Measurements from ENCODE around the gene GBX1.
A peak's percentile ranks its signal among the peaks of the same experiment; 100 is the strongest.

DNA sequence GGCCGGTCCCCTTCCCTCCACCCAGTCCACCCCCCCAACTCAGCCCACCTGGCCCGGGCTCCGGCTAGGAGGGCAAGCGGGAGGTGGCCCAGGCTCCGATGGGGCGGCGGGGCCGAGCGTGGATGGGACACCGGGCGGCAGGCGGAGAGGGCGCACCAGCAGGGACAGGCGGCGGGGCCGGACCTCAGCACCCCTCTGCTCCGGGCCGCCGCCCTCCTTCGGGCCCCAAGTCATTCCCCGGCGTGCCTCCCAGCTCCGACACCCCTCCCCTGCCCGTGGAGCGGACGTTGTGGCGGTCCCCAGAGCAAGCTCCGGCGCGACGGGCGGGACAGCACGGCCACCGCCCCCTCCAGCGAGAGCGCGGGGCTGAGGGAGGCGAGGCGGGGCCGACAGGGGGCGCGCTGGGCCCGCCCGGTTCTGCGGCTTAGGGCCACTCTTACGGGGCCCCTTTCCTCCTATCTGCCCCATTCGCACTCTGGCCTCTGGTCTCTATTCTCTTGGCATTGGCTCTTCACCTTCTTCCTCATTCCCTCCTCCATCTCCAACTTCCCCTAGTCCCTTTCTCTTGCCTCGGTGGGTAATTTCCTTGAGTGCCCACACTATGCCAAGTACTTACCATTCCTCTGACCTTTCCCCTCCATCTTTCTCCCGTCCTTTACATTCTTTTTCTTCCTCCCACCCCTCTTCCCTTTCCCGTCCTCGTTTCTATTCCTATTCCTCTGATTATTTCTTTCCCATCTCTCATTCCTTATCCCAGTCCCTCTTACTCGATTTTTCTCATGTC lies 701 bp upstream of the GBX1 start:
- TF ChIP-seq POLR2A (IDR thresholded peaks at IDR 0.05; ENCODE audit: low read depth, low read length) = no peak
- TF ChIP-seq, protein P1, sequence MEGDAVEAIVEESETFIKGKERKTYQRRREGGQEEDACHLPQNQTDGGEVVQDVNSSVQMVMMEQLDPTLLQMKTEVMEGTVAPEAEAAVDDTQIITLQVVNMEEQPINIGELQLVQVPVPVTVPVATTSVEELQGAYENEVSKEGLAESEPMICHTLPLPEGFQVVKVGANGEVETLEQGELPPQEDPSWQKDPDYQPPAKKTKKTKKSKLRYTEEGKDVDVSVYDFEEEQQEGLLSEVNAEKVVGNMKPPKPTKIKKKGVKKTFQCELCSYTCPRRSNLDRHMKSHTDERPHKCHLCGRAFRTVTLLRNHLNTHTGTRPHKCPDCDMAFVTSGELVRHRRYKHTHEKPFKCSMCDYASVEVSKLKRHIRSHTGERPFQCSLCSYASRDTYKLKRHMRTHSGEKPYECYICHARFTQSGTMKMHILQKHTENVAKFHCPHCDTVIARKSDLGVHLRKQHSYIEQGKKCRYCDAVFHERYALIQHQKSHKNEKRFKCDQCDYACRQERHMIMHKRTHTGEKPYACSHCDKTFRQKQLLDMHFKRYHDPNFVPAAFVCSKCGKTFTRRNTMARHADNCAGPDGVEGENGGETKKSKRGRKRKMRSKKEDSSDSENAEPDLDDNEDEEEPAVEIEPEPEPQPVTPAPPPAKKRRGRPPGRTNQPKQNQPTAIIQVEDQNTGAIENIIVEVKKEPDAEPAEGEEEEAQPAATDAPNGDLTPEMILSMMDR (IDR thresholded peaks at IDR 0.05; ENCODE audit: extremely low read depth in 1 of 2, insufficient read depth in 1 of 2, low read depth in 1 of 2, low read length in 2 of 2) = peak; percentile 66 to 79

Measured in endothelial cell of umbilical vein (primary cell).